GM23338 (cell line): ENCODE results near the gene FPR1. TPM values are rescaled to one million over a fixed set of nuclear protein-coding genes. Genes with fewer than 3 reads are reported as not detected.

ENCODE experiments used
- ATAC-seq: fragments of 200-7000 bp; cut with Tn5 transposase; 3 replicates; pipeline ENCODE4 v1.9.1; 2020
- DNase-seq: peaks from one replicate; pipeline ENCODE4 v3.0.0-alpha.2; 2015; ENCODE audit warnings: low spot score
- H2AFZ ChIP-seq: fragments of 200-600 bp; sonication (generic); 2 replicates; pipeline ENCODE4 v1.8.0; 2016; ENCODE audit warnings: antibody characterized with exemption, mild to moderate bottlenecking, moderate library complexity
- H3F3A ChIP-seq: fragments of 200-600 bp; sonication (generic); replicated peaks from 2 replicates; pipeline ENCODE4 v1.8.0; 2017; ENCODE audit warnings: antibody characterized with exemption, mixed run types, low read depth
- H3K27ac ChIP-seq: fragments of 200-600 bp; sonication (generic); 2 replicates; pipeline ENCODE4 v1.6.1; 2016; ENCODE audit warnings: low read depth
- H3K27me3 ChIP-seq: fragments of 200-600 bp; sonication (generic); 2 replicates; pipeline ENCODE4 v1.8.0; 2016; ENCODE audit warnings: mild to moderate bottlenecking, mixed run types, moderate library complexity; ENCODE audit not compliant: insufficient read depth
- H3K36me3 ChIP-seq: fragments of 200-600 bp; sonication (generic); 2 replicates; pipeline ENCODE4 v1.8.0; 2016; ENCODE audit warnings: mild to moderate bottlenecking; ENCODE audit not compliant: insufficient read depth
- H3K4me1 ChIP-seq: fragments of 200-600 bp; sonication (generic); 2 replicates; pipeline ENCODE4 v1.8.0; 2016; ENCODE audit warnings: mild to moderate bottlenecking, moderate library complexity; ENCODE audit not compliant: insufficient read depth
- H3K4me2 ChIP-seq: fragments of 200-600 bp; sonication (generic); 2 replicates; pipeline ENCODE4 v1.7.1; 2017; ENCODE audit warnings: mixed run types
- H3K4me3 ChIP-seq: fragments of 200-600 bp; sonication (generic); 2 replicates; pipeline ENCODE4 v1.6.1; 2016; ENCODE audit warnings: mixed run types
- H3K79me2 ChIP-seq: fragments of 200-600 bp; sonication (generic); replicated peaks from 2 replicates; pipeline ENCODE4 v1.8.0; 2017; ENCODE audit warnings: mild to moderate bottlenecking; ENCODE audit not compliant: insufficient read depth
- H3K9me2 ChIP-seq: fragments of 200-600 bp; sonication (generic); 2 replicates; pipeline ENCODE4 v1.8.0; 2017; ENCODE audit not compliant: insufficient read depth
- H4K20me1 ChIP-seq: fragments of 200-600 bp; sonication (generic); replicated peaks from 2 replicates; pipeline ENCODE4 v1.8.0; 2017; ENCODE audit warnings: mild to moderate bottlenecking; ENCODE audit not compliant: insufficient read depth
- H3K27ac Mint-ChIP-seq: 2 replicates; pipeline ENCODE4 v1.8.0; 2020; ENCODE audit warnings: inconsistent platforms, mild to moderate bottlenecking, moderate library complexity, mixed read lengths
- H3K27me3 Mint-ChIP-seq: 3 replicates; pipeline ENCODE4 v1.8.0; 2022; ENCODE audit warnings: low read depth, mild to moderate bottlenecking, moderate library complexity, mixed read lengths, inconsistent platforms; ENCODE audit not compliant: insufficient read depth, poor library complexity
- H3K36me3 Mint-ChIP-seq: 3 replicates; pipeline ENCODE4 v1.8.0; 2021; ENCODE audit warnings: low read depth, mild to moderate bottlenecking, inconsistent platforms, moderate library complexity, mixed read lengths
- H3K4me1 Mint-ChIP-seq: 3 replicates; pipeline ENCODE4 v1.8.0; 2020; ENCODE audit warnings: mild to moderate bottlenecking, inconsistent platforms, mixed read lengths
- H3K4me3 Mint-ChIP-seq: 3 replicates; pipeline ENCODE4 v1.8.0; 2021; ENCODE audit warnings: moderate library complexity, mild to moderate bottlenecking, inconsistent platforms, mixed read lengths
- H3K9me3 Mint-ChIP-seq: 3 replicates; pipeline ENCODE4 v1.8.0; 2020; ENCODE audit warnings: moderate library complexity, mild to moderate bottlenecking, inconsistent platforms, mixed read lengths
- CREB1 ChIP-seq: fragments of 250-450 bp; sonication (Bioruptor Pico); IDR thresholded peaks from 2 replicates; pipeline ENCODE4 v1.5.0; 2020; ENCODE audit warnings: low read depth, mild to moderate bottlenecking, moderate library complexity
- EZH2 ChIP-seq: fragments of 200-600 bp; sonication (generic); IDR thresholded peaks from one replicate; pipeline ENCODE4 v1.8.0; 2017; ENCODE audit warnings: antibody characterized with exemption, mild to moderate bottlenecking, low read depth; ENCODE audit not compliant: unreplicated experiment
- NANOG ChIP-seq: IDR thresholded peaks from 2 replicates; pipeline ENCODE4 v1.6.1; 2016; ENCODE audit warnings: antibody characterized with exemption, borderline replicate concordance
- POLR2AphosphoS5 ChIP-seq: IDR thresholded peaks from 2 replicates; pipeline ENCODE4 v1.6.1; 2016; ENCODE audit warnings: antibody characterized with exemption, low read depth
- ZNF462 ChIP-seq: fragments of 250-450 bp; sonication (Bioruptor Pico); IDR thresholded peaks from 2 replicates; pipeline ENCODE4 v1.5.0; 2020; ENCODE audit warnings: mild to moderate bottlenecking, moderate library complexity
- long read RNA-seq: library from polyadenylated mRNA; unstranded; transcript quantifications from one replicate; pipeline ENCODE4 v2.0.0, GENCODE V29; 2020; ENCODE audit not compliant: unreplicated experiment
- polyA plus RNA-seq: library from polyadenylated mRNA; unstranded; fragments of >200 nt; fragmentation: Nextera tagmentation; extraction: Ambion mirVana; gene quantifications from 2 replicates; pipeline ENCODE4 v1.2.1, GENCODE V29; 2016
- total RNA-seq: library from RNA; depleted of rRNA; stranded (reverse); fragments of >200 nt; shearing (Covaris generic); gene quantifications from 2 replicates; pipeline ENCODE4 v1.2.3, GENCODE V29; 2014; rRNA removed
- TF ChIP-seq, protein P1 (sequence below): IDR thresholded peaks from one replicate; pipeline ENCODE4 v1.6.1; 2018; ENCODE audit warnings: antibody characterized with exemption; ENCODE audit not compliant: unreplicated experiment
- TF ChIP-seq, protein P2 (sequence below): IDR thresholded peaks from 2 replicates; pipeline ENCODE4 v1.6.1; 2016; ENCODE audit warnings: antibody characterized with exemption

The FPR1 gene
- not detected in 2 replicates for total RNA-seq
- not detected in 2 replicates for polyA plus RNA-seq
- long read RNA-seq, result 0 reads

- H3K27ac ChIP-seq, result no peak within 1 kb of the TSS
- H3K27me3 ChIP-seq, result no peaks in the 10 kb centered on the region
- Mint-ChIP-seq H3K27me3 (peaks cover 5% of the 10 kb centered on the region), H3K27ac (no peak within 1 kb of the TSS), H3K9me3 (peaks cover 69% of the 10 kb centered on the region), H3K4me1 (no peaks in the 10 kb centered on the region), H3K4me3 (no peak within 1 kb of the TSS), H3K36me3 (peaks cover 4% of the 10 kb centered on the region; the same call in 2 of the 3 replicates)
- H3K4me1 ChIP-seq, result no peaks in the 10 kb centered on the region
- no peak for ATAC-seq
- no peak within 1 kb of the TSS for H3K4me3 ChIP-seq
- no peaks in the 10 kb centered on the region for H3F3A ChIP-seq
- H3K4me2 ChIP-seq, result no peak within 1 kb of the TSS
- H4K20me1 ChIP-seq, result no peaks in the 10 kb centered on the region
- TF ChIP-seq, protein P1, sequence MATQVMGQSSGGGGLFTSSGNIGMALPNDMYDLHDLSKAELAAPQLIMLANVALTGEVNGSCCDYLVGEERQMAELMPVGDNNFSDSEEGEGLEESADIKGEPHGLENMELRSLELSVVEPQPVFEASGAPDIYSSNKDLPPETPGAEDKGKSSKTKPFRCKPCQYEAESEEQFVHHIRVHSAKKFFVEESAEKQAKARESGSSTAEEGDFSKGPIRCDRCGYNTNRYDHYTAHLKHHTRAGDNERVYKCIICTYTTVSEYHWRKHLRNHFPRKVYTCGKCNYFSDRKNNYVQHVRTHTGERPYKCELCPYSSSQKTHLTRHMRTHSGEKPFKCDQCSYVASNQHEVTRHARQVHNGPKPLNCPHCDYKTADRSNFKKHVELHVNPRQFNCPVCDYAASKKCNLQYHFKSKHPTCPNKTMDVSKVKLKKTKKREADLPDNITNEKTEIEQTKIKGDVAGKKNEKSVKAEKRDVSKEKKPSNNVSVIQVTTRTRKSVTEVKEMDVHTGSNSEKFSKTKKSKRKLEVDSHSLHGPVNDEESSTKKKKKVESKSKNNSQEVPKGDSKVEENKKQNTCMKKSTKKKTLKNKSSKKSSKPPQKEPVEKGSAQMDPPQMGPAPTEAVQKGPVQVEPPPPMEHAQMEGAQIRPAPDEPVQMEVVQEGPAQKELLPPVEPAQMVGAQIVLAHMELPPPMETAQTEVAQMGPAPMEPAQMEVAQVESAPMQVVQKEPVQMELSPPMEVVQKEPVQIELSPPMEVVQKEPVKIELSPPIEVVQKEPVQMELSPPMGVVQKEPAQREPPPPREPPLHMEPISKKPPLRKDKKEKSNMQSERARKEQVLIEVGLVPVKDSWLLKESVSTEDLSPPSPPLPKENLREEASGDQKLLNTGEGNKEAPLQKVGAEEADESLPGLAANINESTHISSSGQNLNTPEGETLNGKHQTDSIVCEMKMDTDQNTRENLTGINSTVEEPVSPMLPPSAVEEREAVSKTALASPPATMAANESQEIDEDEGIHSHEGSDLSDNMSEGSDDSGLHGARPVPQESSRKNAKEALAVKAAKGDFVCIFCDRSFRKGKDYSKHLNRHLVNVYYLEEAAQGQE, result no peak
- no peaks in the 10 kb centered on the region for H3K36me3 ChIP-seq
- no peaks in the 10 kb centered on the region for H3K79me2 ChIP-seq
- DNase-seq, result no peak
- no peak within 1 kb of the TSS for H2AFZ ChIP-seq
- H3K9me2 ChIP-seq, result 0 out of 2 replicates have a peak, but pooled peaks cover 2% of the 10 kb centered on the region
Observed at GRCh38 chr19:51751655-51752054, at the start of gene FPR1. FPR1 (minus strand) TSS chr19:51751878; CDS start chr19:51746994, 4,884 bp downstream.

GRCh38 chr19:51800473-51801244 is 49.0 kb upstream of the FPR1 start:
- H3K36me3 ChIP-seq, result no peaks in the 10 kb centered on the region
- no peak overlapping the region for H3K4me3 Mint-ChIP-seq
- no peaks in the 10 kb centered on the region for H3K27me3 ChIP-seq
- peaks cover 23% of the 10 kb centered on the region for H3K36me3 Mint-ChIP-seq
- peaks cover 9% of the 10 kb centered on the region for H3K27me3 Mint-ChIP-seq
- H3K9me3 Mint-ChIP-seq, result peaks cover 71% of the 10 kb centered on the region
- H2AFZ ChIP-seq, result no peak overlapping the region
- H3F3A ChIP-seq, result no peaks in the 10 kb centered on the region
- no peaks in the 10 kb centered on the region for H3K4me1 ChIP-seq
- DNase-seq, result no peak
- peaks cover 5% of the 10 kb centered on the region; the same call in 1 of the 2 replicates for H3K9me2 ChIP-seq
- no peak overlapping the region for H3K27ac Mint-ChIP-seq
- no peaks in the 10 kb centered on the region for H4K20me1 ChIP-seq
- ATAC-seq, result no peak
- no peaks in the 10 kb centered on the region for H3K4me1 Mint-ChIP-seq
- H3K4me3 ChIP-seq, result no peak overlapping the region
- no peak overlapping the region for H3K4me2 ChIP-seq
- H3K27ac ChIP-seq, result no peak overlapping the region
- no peaks in the 10 kb centered on the region for H3K79me2 ChIP-seq
- TF ChIP-seq EZH2 (no peak), CREB1 (CRISPR knock-in tag) (no peak), ZNF462 (CRISPR knock-in tag) (no peak), NANOG (no peak), POLR2AphosphoS5 (no peak)
- TF ChIP-seq, protein P2, sequence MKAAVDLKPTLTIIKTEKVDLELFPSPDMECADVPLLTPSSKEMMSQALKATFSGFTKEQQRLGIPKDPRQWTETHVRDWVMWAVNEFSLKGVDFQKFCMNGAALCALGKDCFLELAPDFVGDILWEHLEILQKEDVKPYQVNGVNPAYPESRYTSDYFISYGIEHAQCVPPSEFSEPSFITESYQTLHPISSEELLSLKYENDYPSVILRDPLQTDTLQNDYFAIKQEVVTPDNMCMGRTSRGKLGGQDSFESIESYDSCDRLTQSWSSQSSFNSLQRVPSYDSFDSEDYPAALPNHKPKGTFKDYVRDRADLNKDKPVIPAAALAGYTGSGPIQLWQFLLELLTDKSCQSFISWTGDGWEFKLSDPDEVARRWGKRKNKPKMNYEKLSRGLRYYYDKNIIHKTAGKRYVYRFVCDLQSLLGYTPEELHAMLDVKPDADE, result no peak
